Measurements from ENCODE around the gene DNASE2. TPM values are rescaled to one million over a fixed set of nuclear protein-coding genes. Genes with fewer than 3 reads are reported as not detected.

Gene DNASE2
- total and polyA plus RNA-seq, 2 of the 8 experiments (the other 6 are each of a cell fraction or from before 2014, with no cell fraction given) = 33.2 to 48.2 TPM

- TF ChIP-seq ATF3 (IDR thresholded peaks at IDR 0.05; ENCODE audit: insufficient read depth, low read depth, low read length) (no peak), RFX5 (IDR thresholded peaks at IDR 0.05; ENCODE audit: borderline replicate concordance, low read depth, low read length) (no peak), CTBP2 (IDR thresholded peaks at IDR 0.05; ENCODE audit: borderline replicate concordance, insufficient read depth, insufficient read length, low read length) (no peak), CBX5 (IDR thresholded peaks at IDR 0.05; ENCODE audit: low read depth, low read length) (no peak), MAFK (IDR thresholded peaks at IDR 0.05; ENCODE audit: low read depth, low read length) (no peak), TBP (IDR thresholded peaks at IDR 0.05; ENCODE audit: low read depth, low read length) (peak; percentile 33; the same call in 1 of the 2 replicates), SAP30 (IDR thresholded peaks at IDR 0.05; ENCODE audit: insufficient read depth, insufficient replicate concordance, low read length) (no peak), HDAC2 (IDR thresholded peaks at IDR 0.05; ENCODE audit: borderline replicate concordance in 1 of 2, low read depth in 2 of 2, low read length in 2 of 2) (no peak), YY1 (IDR thresholded peaks at IDR 0.05; ENCODE audit: low read depth, low read length) (peak; percentile 86), ASH2L (IDR thresholded peaks at IDR 0.05; ENCODE audit: low read length) (peak; percentile 74), TAF1 (IDR thresholded peaks at IDR 0.05; ENCODE audit: low read depth, low read length) (peak; percentile 60), SP4 (IDR thresholded peaks at IDR 0.05; ENCODE audit: low read length) (peak; percentile 79), SIX5 (IDR thresholded peaks at IDR 0.05; ENCODE audit: low read depth, low read length) (no peak), SP2 (IDR thresholded peaks at IDR 0.05; ENCODE audit: low read length) (no peak), RAD21 (IDR thresholded peaks at IDR 0.05 in 1 of 2, conservative IDR thresholded peaks at IDR 0.05 in 1 of 2; ENCODE audit: low read depth in 2 of 2, low read length in 2 of 2) (peak in 1 of 2 experiments; percentile 4; a peak in 1 of 4 replicates), SUZ12 (IDR thresholded peaks at IDR 0.05; ENCODE audit: low read length) (no peak), EGR1 (IDR thresholded peaks at IDR 0.05; ENCODE audit: borderline replicate concordance, low read depth, low read length) (no peak), KDM5A (IDR thresholded peaks at IDR 0.05; ENCODE audit: low read length) (no peak), POLR2AphosphoS5 (IDR thresholded peaks at IDR 0.05; ENCODE audit: low read depth, low read length) (0 out of 2 replicates have a peak, but pooled peaks have one; percentile 13), RNF2 (IDR thresholded peaks at IDR 0.05; ENCODE audit: borderline replicate concordance, low read depth, low read length, missing control alignments, poor library complexity, severe bottlenecking) (no peak), EP300 (IDR thresholded peaks at IDR 0.05; ENCODE audit: borderline replicate concordance in 1 of 2, low read depth in 2 of 2, low read length in 2 of 2) (no peak), SRF (IDR thresholded peaks at IDR 0.05; ENCODE audit: low read depth, low read length) (no peak)
Measured at GRCh38 chr19:12867120-12868099, 13.8 kb downstream of the DNASE2 start (continued).

All from H1 (cell line).